HepG2 (cell line): ENCODE data around the gene PLG. TPM values are rescaled to one million over a fixed set of nuclear protein-coding genes. Genes with fewer than 3 reads are reported as not detected.

Experiments used
- ATAC-seq: fragments of 200-7000 bp; cut with Tn5 transposase; 3 replicates; pipeline ENCODE4 v1.9.1; 2020; ENCODE audit warnings: mild to moderate bottlenecking, moderate library complexity
- BruUV-seq: library from RNA; stranded (reverse); fragments of 400-500 nt; replicated peaks from 2 replicates; lab custom pipeline; 2021; lab: Mats Ljungman, UMichigan
- CTCF ChIA-PET: fragments of 300-600 bp; formaldehyde crosslinking; extraction: SDS; loops from one replicate; lab custom pipeline; 2021; ENCODE audit warnings: low total read pairs, inconsistent platforms, low intra/inter-chr PET ratio; lab: Yijun Ruan, JAX
- POLR2A ChIA-PET: fragments of 350-600 bp; sonication (Branson Sonifier 250); formaldehyde crosslinking; loops from one replicate; lab custom pipeline; 2020; ENCODE audit warnings: antibody characterized with exemption, inconsistent platforms; lab: Yijun Ruan, JAX
- DNase-seq: peaks from one replicate; pipeline ENCODE4 v3.0.0-alpha.2; 2015; ENCODE audit warnings: low spot score
- FAIRE-seq: peaks from 3 replicates; lab custom pipeline; 2011; peaks lifted over from hg19 to GRCh38; lab: Jason Lieb, UNC
- H2AFZ ChIP-seq: one replicate; pipeline ENCODE4 v1.6.1; 2011; ENCODE audit warnings: low read length, inconsistent platforms
- H3K27ac ChIP-seq: fragments of 300-600 bp; 3 replicates; pipeline ENCODE4 v1.8.0; 2011; ENCODE audit warnings: mixed run types, mild to moderate bottlenecking, mixed read lengths, low read length, inconsistent platforms; ENCODE audit not compliant: insufficient read depth; ENCODE audit errors: extremely low read length
- H3K27me3 ChIP-seq, 2 experiments: fragments of 200-600 bp in 1 of 2; 2 replicates in 1 of 2; 3 replicates in 1 of 2; pipeline versions ENCODE4 v1.6.0 to v1.8.0; 2011; ENCODE audit warnings: low read length in 2 of 2, mild to moderate bottlenecking in 2 of 2, moderate library complexity in 2 of 2, inconsistent platforms in 1 of 2; ENCODE audit not compliant: insufficient read depth in 2 of 2, control insufficient read depth in 1 of 2
- H3K36me3 ChIP-seq, 2 experiments: fragments of 200-600 bp in 1 of 2; replicated peaks in 1 of 2; 2 replicates in 1 of 2; 3 replicates in 1 of 2; pipeline versions ENCODE4 v1.5.1 to v1.8.0; 2011; ENCODE audit warnings: low read length in 2 of 2, inconsistent platforms in 1 of 2; ENCODE audit not compliant: insufficient read depth in 2 of 2, control insufficient read depth in 1 of 2
- H3K4me1 ChIP-seq: 2 replicates; pipeline ENCODE4 v1.5.1; 2012; ENCODE audit warnings: low read length, inconsistent platforms; ENCODE audit not compliant: insufficient read depth
- H3K4me2 ChIP-seq: 2 replicates; pipeline ENCODE4 v1.6.0; 2011; ENCODE audit warnings: low read depth, low read length, inconsistent platforms
- H3K4me3 ChIP-seq, 3 experiments: fragments of 200-600 bp in 1 of 3; sonication (generic), shearing (Covaris generic) in 1 of 3; replicated peaks in 1 of 3; 2 replicates each; pipeline ENCODE4 v1.5.1; 2011 to 2016; ENCODE audit warnings: low read length in 3 of 3, inconsistent platforms in 2 of 3, low read depth in 2 of 3, mild to moderate bottlenecking in 2 of 3, control low read depth in 1 of 3, mixed read lengths in 1 of 3; ENCODE audit not compliant: insufficient read depth in 1 of 3
- H3K79me2 ChIP-seq: one replicate; pipeline ENCODE4 v1.6.1; 2011; ENCODE audit warnings: low read length, inconsistent platforms; ENCODE audit not compliant: insufficient read depth
- H3K9ac ChIP-seq: 2 replicates; pipeline ENCODE4 v1.6.0; 2011; ENCODE audit warnings: mild to moderate bottlenecking, low read depth, low read length, inconsistent platforms; ENCODE audit not compliant: insufficient read depth
- H3K9me3 ChIP-seq: 2 replicates; pipeline ENCODE4 v1.5.1; 2012; ENCODE audit warnings: mild to moderate bottlenecking, low read length
- H4K20me1 ChIP-seq: 2 replicates; pipeline ENCODE4 v1.6.0; 2011; ENCODE audit warnings: inconsistent platforms, mild to moderate bottlenecking, low read length, moderate library complexity; ENCODE audit not compliant: insufficient read depth
- DR1 ChIP-seq: sonication (generic); formaldehyde crosslinking; IDR thresholded peaks from 2 replicates; pipeline ENCODE4 v1.8.0; 2021; ENCODE audit warnings: mild to moderate bottlenecking, missing genetic modification reagents, inconsistent platforms
- FOXO1 ChIP-seq: sonication (generic); formaldehyde crosslinking; IDR thresholded peaks from 2 replicates; pipeline ENCODE4 v1.4.0; 2020; ENCODE audit warnings: missing genetic modification reagents
- MBNL3 ChIP-seq: fragments of 250-450 bp; sonication (Bioruptor Pico); conservative IDR thresholded peaks from 2 replicates; pipeline ENCODE4 v1.8.0; 2022; ENCODE audit warnings: mild to moderate bottlenecking, inconsistent platforms
- MXD1 ChIP-seq: sonication (generic); formaldehyde crosslinking; IDR thresholded peaks from 2 replicates; pipeline ENCODE4 v1.4.0; 2020; ENCODE audit warnings: mild to moderate bottlenecking, missing genetic modification reagents
- MXD3 ChIP-seq: IDR thresholded peaks from 2 replicates; pipeline ENCODE4 v1.6.1; 2016; ENCODE audit warnings: mild to moderate bottlenecking, missing biosample characterization, missing genetic modification reagents
- NR0B2 ChIP-seq: sonication (generic); formaldehyde crosslinking; IDR thresholded peaks from 2 replicates; pipeline ENCODE4 v1.4.0; 2020; ENCODE audit warnings: mild to moderate bottlenecking, missing genetic modification reagents
- TBX2 ChIP-seq: sonication (generic); formaldehyde crosslinking; IDR thresholded peaks from 2 replicates; pipeline ENCODE4 v1.5.0; 2020; ENCODE audit warnings: missing genetic modification reagents, mild to moderate bottlenecking, borderline replicate concordance
- TFAP4 ChIP-seq: sonication (generic); IDR thresholded peaks from 2 replicates; pipeline ENCODE4 v1.6.1; 2016; ENCODE audit warnings: low read depth, borderline replicate concordance
- THAP8 ChIP-seq: sonication (generic); formaldehyde crosslinking; IDR thresholded peaks from 2 replicates; pipeline ENCODE4 v1.5.1; 2020; ENCODE audit warnings: missing genetic modification reagents, mild to moderate bottlenecking, borderline replicate concordance
- ZNF496 ChIP-seq: sonication (generic); formaldehyde crosslinking; IDR thresholded peaks from 2 replicates; pipeline ENCODE4 v1.8.1; 2023; ENCODE audit warnings: mild to moderate bottlenecking, moderate library complexity, missing genetic modification reagents; ENCODE audit not compliant: insufficient replicate concordance
- ZNF564 ChIP-seq: sonication (generic); formaldehyde crosslinking; IDR thresholded peaks from 2 replicates; pipeline ENCODE4 v1.8.1; 2023; ENCODE audit warnings: mild to moderate bottlenecking, missing genetic modification reagents
- ZNF674 ChIP-seq: sonication (generic); formaldehyde crosslinking; IDR thresholded peaks from 2 replicates; pipeline ENCODE4 v1.5.0; 2020; ENCODE audit warnings: low read depth, mild to moderate bottlenecking, missing genetic modification reagents
- ZSCAN22 ChIP-seq: sonication (generic); formaldehyde crosslinking; IDR thresholded peaks from 2 replicates; pipeline ENCODE4 v1.4.0; 2020; ENCODE audit warnings: mild to moderate bottlenecking, missing genetic modification reagents
- WGBS: methylation state at CpG from one replicate; pipeline ENCODE4 v1.1.6; 2017; ENCODE audit warnings: low lambda C conversion rate; 5-methylcytosine and 5-hydroxymethylcytosine counted together
- in situ Hi-C: cut with HindIII; loops from 2 replicates; pipeline ENCODE4 v1.10.0; 2017; ENCODE audit warnings: low pct_unique_long_range_greater_than_20kb; ENCODE audit not compliant: extremely low pct_ligation_motif_present
- intact Hi-C: fragments of 100-400 bp; cut with micrococcal nuclease; formaldehyde crosslinking; loops from one replicate; pipeline ENCODE4 v1.10.0; 2022; ENCODE audit not compliant: unreplicated experiment
- polyA plus RNA-seq, 8 experiments: library from polyadenylated mRNA; depleted of rRNA in 3 of 8; stranded (reverse) in 7 of 8; unstranded in 1 of 8; fragments of >200 nt; fragmentation: Illumina TruSeq in 4 of 8; extraction: Trizol in 4 of 8; gene quantifications; 2 replicates each; pipeline versions ENCODE4 v1.2.1 to v1.2.3, GENCODE V29; 2011 to 2016; ENCODE audit warnings: low read depth in 4 of 8, missing spikeins in 1 of 8, mixed read lengths in 1 of 8; ENCODE audit not compliant: insufficient read depth in 1 of 8
- total RNA-seq, 5 experiments: library from RNA; depleted of rRNA; stranded (reverse); fragments of >200 nt; fragmentation: Illumina TruSeq; extraction: Trizol; gene quantifications; 2 replicates each; pipeline ENCODE4 v1.2.3, GENCODE V29; 2016; ENCODE audit warnings: low read depth in 1 of 5

The PLG gene
- total and polyA plus RNA-seq, 2 of the 13 experiments (the other 11 are each of a cell fraction or from before 2014, with no cell fraction given), result 1.7 to 10.7 TPM

- CTCF ChIA-PET, result no interaction called here
- in situ Hi-C loops, result loop anchor here (25.0 kb wide), 1 partner anchor 147 kb away; no protein-coding TSS in a partner anchor
- POLR2A ChIA-PET, result no interaction called here
Observed at GRCh38 chr6:160659562-160659961, 42.5 kb upstream of the PLG start.

GRCh38 chr6:160661216-160661615, 40.8 kb upstream of the PLG start:
- POLR2A ChIA-PET, result no interaction called here
- 4% methylated on average over 3 of the region's 3 CpGs for WGBS
- no peaks in the 10 kb centered on the region for H4K20me1 ChIP-seq
- TF ChIP-seq ZNF496 (CRISPR knock-in tag) (no peak), ZSCAN22 (CRISPR knock-in tag) (no peak), DR1 (CRISPR knock-in tag) (no peak), FOXO1 (CRISPR knock-in tag) (no peak), ZNF564 (no peak), MBNL3 (no peak), TBX2 (CRISPR knock-in tag) (no peak), MXD3 (no peak), ZNF674 (no peak), NR0B2 (CRISPR knock-in tag) (no peak)

More at GRCh38 chr6:160659562-160659961, 42.5 kb upstream of the PLG start:
- no peak for ATAC-seq
- Histone ChIP-seq H3K79me2 (no peaks in the 10 kb centered on the region), H3K36me3 (no peaks in the 10 kb centered on the region), H3K4me1 (no peaks in the 10 kb centered on the region), H3K27me3 (no peaks in the 10 kb centered on the region), H3K9ac (no peak overlapping the region), H2AFZ (no peak overlapping the region), H4K20me1 (no peaks in the 10 kb centered on the region), H3K9me3 (no peaks in the 10 kb centered on the region), H3K4me2 (no peak overlapping the region), H3K4me3 (no peak overlapping the region), H3K27ac (no peak overlapping the region)
- no peak for FAIRE-seq
- no peak for DNase-seq
- intact Hi-C loops, result no loop called here
- BruUV-seq, result no TSS peak
- 27% methylated on average over 6 of the region's 6 CpGs for WGBS
- no peak for TF ChIP-seq TFAP4
- TF ChIP-seq THAP8 (CRISPR knock-in tag), result no peak
- TF ChIP-seq MXD1 (CRISPR knock-in tag), result no peak

More at GRCh38 chr6:160661216-160661615, 40.8 kb upstream of the PLG start:
- in situ Hi-C loops, result loop anchor here (25.0 kb wide), 1 partner anchor 149 kb away; no protein-coding TSS in a partner anchor
- no peak overlapping the region for H2AFZ ChIP-seq
- FAIRE-seq (no peak), ATAC-seq (no peak), DNase-seq (no peak)
- CTCF ChIA-PET, result no interaction called here
- H3K9ac ChIP-seq, result no peak overlapping the region
- no peaks in the 10 kb centered on the region for H3K27me3 ChIP-seq
- no peak overlapping the region for H3K27ac ChIP-seq
- no peaks in the 10 kb centered on the region for H3K36me3 ChIP-seq
- H3K4me1 ChIP-seq, result no peaks in the 10 kb centered on the region
- no peak overlapping the region for H3K4me2 ChIP-seq
- intact Hi-C loops, result no loop called here
- H3K9me3 ChIP-seq, result no peaks in the 10 kb centered on the region
- no peak overlapping the region for H3K4me3 ChIP-seq
- no TSS peak for BruUV-seq
- H3K79me2 ChIP-seq, result no peaks in the 10 kb centered on the region
